Heart left ventricle (tissue), 13 donors: ENCODE data around the gene FAM184A.

Source experiments
- POLR2A ChIP-seq, 2 donors: fragments of 450-650 bp; IDR thresholded peaks; one replicate each; pipeline ENCODE4 v1.6.1; 2017; ENCODE audit warnings: antibody characterized with exemption in 2 of 2, mild to moderate bottlenecking in 2 of 2, moderate library complexity in 2 of 2
- TF ChIP-seq, protein P1 (sequence below), 12 donors: fragments of 200-600 bp; sonication (generic) in 4 of 12; IDR thresholded peaks; one replicate each; pipeline versions ENCODE4 v1.5.0 to v1.8.0; 2018 to 2022; ENCODE audit warnings: antibody characterized with exemption in 12 of 12, mild to moderate bottlenecking in 5 of 12
- donor health status: ischemic (EF 13 %, LVEDD 7.1; RV severe dilation, severe dysfunction).
- donor health status: DM: no; HTN: yes; CAD: no.
- donor health status: DM: no; HTN: no; CAD: no.
- donor health status: ischemic (EF 25% LVEDD 6.9; RV normal size, moderate dysfunction).
- donor health status: ischemic (EF 25% LVEDD 5.7; RV mildly dilated, moderate dysfunction).
- donor health status: ischemic (EF 35%, LVEDD 5.7; RV mildly dilated, moderate dysfunction).
- donor health status: nonischemic (EF 11% LVEDD 7.7; RV severe dilation, severe dysfunction).
- donor health status: DM: yes; HTN: yes; CAD: no.
- donor health status: PGD.
- donor health status: ischemic (EF 29% LVEDD 5.4; RV normal size, mild dysfunction).
- donor health status: nonischemic (EF 23%, LVEDD 6.1; RV moderate dilation, normal function).

DNA sequence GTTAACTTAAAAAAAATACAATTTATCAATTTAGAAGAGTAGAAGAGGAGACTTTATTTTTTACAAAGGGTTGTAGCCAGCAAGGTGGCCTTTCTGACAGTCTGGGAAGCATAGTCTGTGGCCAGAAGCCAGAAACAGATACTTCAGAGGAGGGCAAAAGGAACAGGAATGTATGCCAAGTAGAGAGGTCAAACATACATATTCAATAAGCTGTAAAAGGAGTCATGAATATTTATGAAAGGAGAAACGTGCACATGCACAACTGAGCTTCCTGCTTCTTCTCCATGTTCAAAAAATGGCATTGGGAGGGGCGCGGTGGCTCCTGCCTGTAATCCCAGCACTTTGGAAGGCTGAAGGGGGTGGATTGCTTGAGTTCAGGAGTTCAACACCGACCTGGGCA, 43.9 kb upstream of the FAM184A start:
- TF ChIP-seq, protein P1, sequence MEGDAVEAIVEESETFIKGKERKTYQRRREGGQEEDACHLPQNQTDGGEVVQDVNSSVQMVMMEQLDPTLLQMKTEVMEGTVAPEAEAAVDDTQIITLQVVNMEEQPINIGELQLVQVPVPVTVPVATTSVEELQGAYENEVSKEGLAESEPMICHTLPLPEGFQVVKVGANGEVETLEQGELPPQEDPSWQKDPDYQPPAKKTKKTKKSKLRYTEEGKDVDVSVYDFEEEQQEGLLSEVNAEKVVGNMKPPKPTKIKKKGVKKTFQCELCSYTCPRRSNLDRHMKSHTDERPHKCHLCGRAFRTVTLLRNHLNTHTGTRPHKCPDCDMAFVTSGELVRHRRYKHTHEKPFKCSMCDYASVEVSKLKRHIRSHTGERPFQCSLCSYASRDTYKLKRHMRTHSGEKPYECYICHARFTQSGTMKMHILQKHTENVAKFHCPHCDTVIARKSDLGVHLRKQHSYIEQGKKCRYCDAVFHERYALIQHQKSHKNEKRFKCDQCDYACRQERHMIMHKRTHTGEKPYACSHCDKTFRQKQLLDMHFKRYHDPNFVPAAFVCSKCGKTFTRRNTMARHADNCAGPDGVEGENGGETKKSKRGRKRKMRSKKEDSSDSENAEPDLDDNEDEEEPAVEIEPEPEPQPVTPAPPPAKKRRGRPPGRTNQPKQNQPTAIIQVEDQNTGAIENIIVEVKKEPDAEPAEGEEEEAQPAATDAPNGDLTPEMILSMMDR (IDR thresholded peaks at IDR 0.05), result no peak
- no peak for TF ChIP-seq POLR2A (IDR thresholded peaks at IDR 0.05)
